ENCODE data around the gene PTPRU. TPM values are rescaled to one million over a fixed set of nuclear protein-coding genes. Genes with fewer than 3 reads are reported as not detected.

PTPRU gene
- polyA plus RNA-seq, 1 experiment = 7.8 TPM

GRCh38 chr1:29208442-29208841 is 27.9 kb upstream of the PTPRU start:
- no peak for DNase-seq (ENCODE audit: low read depth, low spot score)
- Histone ChIP-seq H3K9me3 (ENCODE audit: control insufficient read depth, insufficient read depth, low read length) (no peaks in the 10 kb centered on the region), H3K27ac (ENCODE audit: low read depth, low read length) (no peak overlapping the region), H3K27me3 (ENCODE audit: control insufficient read depth, insufficient read depth, low read length) (no peaks in the 10 kb centered on the region), H3K4me3 (ENCODE audit: low read depth, low read length) (no peak overlapping the region)
- POLR2A ChIA-PET = no interaction called here
- CTCF ChIA-PET = interaction anchor here (1.4 kb wide), 1 partner anchor 326 kb away, joined by 3 read pairs; no protein-coding TSS in a partner anchor
- TF ChIP-seq CTCF (IDR thresholded peaks at IDR 0.05; ENCODE audit: low read depth, low read length) = no peak

GRCh38 chr1:29209173-29209572 is 27.1 kb upstream of the PTPRU start:
- no peak for TF ChIP-seq CTCF (IDR thresholded peaks at IDR 0.05; ENCODE audit: low read depth, low read length)
- Histone ChIP-seq H3K9me3 (ENCODE audit: control insufficient read depth, insufficient read depth, low read length) (no peaks in the 10 kb centered on the region), H3K27me3 (ENCODE audit: control insufficient read depth, insufficient read depth, low read length) (no peaks in the 10 kb centered on the region), H3K27ac (ENCODE audit: low read depth, low read length) (no peak overlapping the region), H3K4me3 (ENCODE audit: low read depth, low read length) (no peak overlapping the region)
- ChIA-PET CTCF (interaction anchor here (1.4 kb wide), 1 partner anchor 327 kb away, joined by 3 read pairs; no protein-coding TSS in a partner anchor), POLR2A (no interaction called here)
- no peak for DNase-seq (ENCODE audit: low read depth, low spot score)

GRCh38 chr1:29210278-29211085 is 25.8 kb upstream of the PTPRU start:
- ChIA-PET CTCF (interaction anchor here (1.5 kb wide), 1 partner anchor 8 kb away, joined by 5 read pairs; no protein-coding TSS in a partner anchor), POLR2A (no interaction called here)
- no peak for DNase-seq (ENCODE audit: low read depth, low spot score)

GRCh38 chr1:29211086-29212030 is 25.0 kb upstream of the PTPRU start:
- TF ChIP-seq CTCF (IDR thresholded peaks at IDR 0.05; ENCODE audit: low read depth, low read length) = no peak
- POLR2A ChIA-PET = no interaction called here

More at GRCh38 chr1:29210278-29211085, 25.8 kb upstream of the PTPRU start:
- H3K9me3 ChIP-seq (ENCODE audit: control insufficient read depth, insufficient read depth, low read length) = no peaks in the 10 kb centered on the region
- no peak overlapping the region for H3K4me3 ChIP-seq (ENCODE audit: low read depth, low read length)
- no peaks in the 10 kb centered on the region for H3K27me3 ChIP-seq (ENCODE audit: control insufficient read depth, insufficient read depth, low read length)
- H3K27ac ChIP-seq (ENCODE audit: low read depth, low read length) = no peak overlapping the region
- no peak for TF ChIP-seq CTCF (IDR thresholded peaks at IDR 0.05; ENCODE audit: low read depth, low read length)

More at GRCh38 chr1:29211086-29212030, 25.0 kb upstream of the PTPRU start:
- CTCF ChIA-PET = interaction anchor here (1.5 kb wide), 1 partner anchor 9 kb away, joined by 5 read pairs; no protein-coding TSS in a partner anchor
- no peaks in the 10 kb centered on the region for H3K9me3 ChIP-seq (ENCODE audit: control insufficient read depth, insufficient read depth, low read length)
- H3K27me3 ChIP-seq (ENCODE audit: control insufficient read depth, insufficient read depth, low read length) = no peaks in the 10 kb centered on the region
- H3K27ac ChIP-seq (ENCODE audit: low read depth, low read length) = no peak overlapping the region
- no peak overlapping the region for H3K4me3 ChIP-seq (ENCODE audit: low read depth, low read length)
- no peak for DNase-seq (ENCODE audit: low read depth, low spot score)
